ENCODE results near the gene DUSP28. TPM values are rescaled to one million over a fixed set of nuclear protein-coding genes. Genes with fewer than 3 reads are reported as not detected.

The DUSP28 gene
- total RNA-seq, 6 experiments from 2014 or later: 3.1 to 5.0 (median 4.3) TPM

DNA sequence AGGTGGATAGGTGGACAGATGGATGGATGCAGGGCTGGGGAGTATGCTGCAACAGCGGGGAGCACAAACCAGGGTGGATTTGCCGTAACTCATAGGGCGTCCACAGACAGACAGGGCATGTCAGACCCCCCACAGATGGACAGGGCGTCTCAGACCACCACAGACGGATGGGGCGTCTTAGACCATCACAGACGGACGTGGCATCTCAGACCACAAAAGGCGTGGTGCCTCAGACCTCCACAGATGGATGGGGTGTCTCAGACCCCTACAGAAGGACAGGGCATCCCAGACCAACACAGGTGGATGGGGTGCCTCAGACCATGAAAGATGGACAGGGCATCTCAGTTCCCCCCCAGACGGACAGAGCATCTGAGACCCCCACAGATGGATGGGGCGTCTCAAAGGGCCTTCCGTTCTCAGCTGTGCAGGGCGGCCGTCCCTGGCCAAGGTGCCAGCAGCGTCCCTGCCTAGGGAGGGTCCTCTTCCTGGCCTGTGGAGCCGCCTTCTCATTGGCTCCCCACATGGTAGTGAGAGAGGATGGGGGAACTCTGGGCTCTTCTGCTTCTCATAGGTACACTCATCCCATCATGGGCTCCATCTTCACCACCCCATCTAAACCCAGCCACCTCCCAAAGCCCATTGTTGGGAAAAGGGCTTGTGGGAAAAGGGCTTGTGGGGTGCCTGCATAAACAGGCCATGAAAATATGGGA lies 4.5 kb upstream of the DUSP28 start:
- Mint-ChIP-seq H3K36me3 (ENCODE audit: low read depth) (peaks cover 15% of the 10 kb centered on the region), H3K4me3 (no peak overlapping the region), H3K4me1 (ENCODE audit: low read depth) (peaks cover 22% of the 10 kb centered on the region), H3K27me3 (ENCODE audit: insufficient read depth) (no peaks in the 10 kb centered on the region), H3K9me3 (no peaks in the 10 kb centered on the region), H3K27ac (no peak overlapping the region)
- TF ChIP-seq, protein P1, sequence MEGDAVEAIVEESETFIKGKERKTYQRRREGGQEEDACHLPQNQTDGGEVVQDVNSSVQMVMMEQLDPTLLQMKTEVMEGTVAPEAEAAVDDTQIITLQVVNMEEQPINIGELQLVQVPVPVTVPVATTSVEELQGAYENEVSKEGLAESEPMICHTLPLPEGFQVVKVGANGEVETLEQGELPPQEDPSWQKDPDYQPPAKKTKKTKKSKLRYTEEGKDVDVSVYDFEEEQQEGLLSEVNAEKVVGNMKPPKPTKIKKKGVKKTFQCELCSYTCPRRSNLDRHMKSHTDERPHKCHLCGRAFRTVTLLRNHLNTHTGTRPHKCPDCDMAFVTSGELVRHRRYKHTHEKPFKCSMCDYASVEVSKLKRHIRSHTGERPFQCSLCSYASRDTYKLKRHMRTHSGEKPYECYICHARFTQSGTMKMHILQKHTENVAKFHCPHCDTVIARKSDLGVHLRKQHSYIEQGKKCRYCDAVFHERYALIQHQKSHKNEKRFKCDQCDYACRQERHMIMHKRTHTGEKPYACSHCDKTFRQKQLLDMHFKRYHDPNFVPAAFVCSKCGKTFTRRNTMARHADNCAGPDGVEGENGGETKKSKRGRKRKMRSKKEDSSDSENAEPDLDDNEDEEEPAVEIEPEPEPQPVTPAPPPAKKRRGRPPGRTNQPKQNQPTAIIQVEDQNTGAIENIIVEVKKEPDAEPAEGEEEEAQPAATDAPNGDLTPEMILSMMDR (IDR thresholded peaks at IDR 0.05): no peak
- no peak for DNase-seq

DNA sequence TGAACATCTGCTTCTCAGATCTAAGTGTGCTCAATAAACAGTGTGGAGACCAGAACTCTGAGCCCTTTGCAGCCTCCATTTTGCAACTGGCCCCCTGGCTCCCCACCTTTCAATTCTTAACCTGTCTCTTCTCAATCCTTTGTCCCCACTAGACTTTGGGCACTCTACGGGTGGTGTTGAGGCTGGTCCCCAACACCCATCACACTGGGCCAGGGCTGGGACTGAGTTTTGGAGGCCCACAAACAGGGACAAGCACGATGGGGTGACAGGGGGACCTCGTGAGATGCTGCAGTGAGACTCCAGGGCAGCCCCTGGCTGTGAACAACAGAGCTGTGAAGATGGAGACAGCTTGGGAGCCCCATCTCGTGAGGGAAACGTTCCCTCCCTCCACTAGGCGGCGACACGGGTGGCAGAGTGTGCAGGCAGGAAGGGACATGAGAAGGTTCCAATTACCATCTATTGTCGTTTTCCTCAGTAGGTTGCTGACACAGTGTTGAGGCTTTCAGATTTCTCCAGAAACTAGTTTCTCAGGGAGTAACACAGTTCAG lies 3.5 kb upstream of the DUSP28 start:
- TF ChIP-seq, protein P1 (IDR thresholded peaks at IDR 0.05): peak; percentile 74
- H3K27ac Mint-ChIP-seq: no peak overlapping the region
- H3K4me3 Mint-ChIP-seq: no peak overlapping the region
- H3K9me3 Mint-ChIP-seq: no peaks in the 10 kb centered on the region
- peaks cover 11% of the 10 kb centered on the region for H3K36me3 Mint-ChIP-seq (ENCODE audit: low read depth)
- peaks cover 27% of the 10 kb centered on the region for H3K4me1 Mint-ChIP-seq (ENCODE audit: low read depth)
- DNase-seq: peak; percentile 31
- no peaks in the 10 kb centered on the region for H3K27me3 Mint-ChIP-seq (ENCODE audit: insufficient read depth)

DNA sequence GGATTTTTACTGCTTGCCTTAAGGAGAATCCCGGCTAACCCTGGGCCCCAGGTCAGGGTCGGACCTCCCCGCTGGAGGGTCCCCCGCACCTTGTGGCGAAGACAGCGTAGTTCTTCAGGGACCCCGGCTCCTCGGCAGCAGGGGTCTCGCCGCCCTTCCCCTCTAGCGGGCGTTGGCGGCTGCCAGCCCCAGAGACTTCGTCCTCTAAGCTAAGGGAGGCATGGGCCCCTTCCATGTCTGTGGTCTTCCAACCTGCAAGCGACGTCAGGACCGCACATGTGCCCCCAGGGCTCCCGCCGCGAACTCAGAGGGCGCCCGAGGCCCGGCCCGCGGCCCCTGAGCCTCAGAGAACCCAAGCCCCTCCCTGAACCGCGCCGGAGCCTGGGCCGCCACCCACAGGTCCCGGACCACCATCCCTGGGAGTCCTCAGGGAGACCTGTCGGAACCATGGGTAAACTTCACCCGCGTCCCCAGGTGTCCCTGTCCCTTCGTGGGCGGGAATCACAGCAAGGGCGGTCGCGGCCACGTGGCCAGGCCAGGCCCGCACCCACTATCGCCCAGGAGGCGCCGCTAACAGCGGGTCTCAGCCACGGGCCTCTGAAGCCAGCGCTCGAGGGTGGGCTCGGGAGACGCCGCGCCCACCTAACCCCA lies 2.9 kb upstream of the DUSP28 start:
- H3K9me3 Mint-ChIP-seq: no peaks in the 10 kb centered on the region
- H3K27me3 Mint-ChIP-seq (ENCODE audit: insufficient read depth): no peaks in the 10 kb centered on the region
- 0 out of 2 replicates have a peak, but pooled peaks cover 6% of the 10 kb centered on the region for H3K36me3 Mint-ChIP-seq (ENCODE audit: low read depth)
- TF ChIP-seq, protein P1 (IDR thresholded peaks at IDR 0.05): no peak; the same call in none of the 2 replicates
- no peak for DNase-seq
- H3K27ac Mint-ChIP-seq: no peak overlapping the region
- H3K4me1 Mint-ChIP-seq (ENCODE audit: low read depth): peaks cover 33% of the 10 kb centered on the region
- H3K4me3 Mint-ChIP-seq: no peak overlapping the region

DNA sequence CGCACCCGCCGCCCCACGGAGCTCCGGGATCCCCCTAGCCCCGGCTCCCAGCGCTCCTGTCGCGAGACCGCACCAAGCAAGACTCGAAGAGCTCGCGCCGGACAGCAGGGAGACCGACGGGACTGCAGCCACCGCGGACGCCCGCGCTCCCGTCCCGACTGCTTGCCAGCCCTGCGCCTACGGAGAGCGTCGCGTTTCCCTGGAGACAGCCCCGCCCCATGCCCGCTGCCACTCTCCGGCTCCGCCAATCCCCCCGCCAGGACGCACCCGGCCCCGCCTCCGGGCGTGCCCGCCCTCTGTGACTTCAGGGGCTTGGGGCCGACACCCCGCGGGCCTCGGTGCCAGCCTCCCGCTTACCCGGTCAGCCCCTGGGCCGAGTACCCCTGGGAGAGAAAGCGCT lies 2.3 kb upstream of the DUSP28 start, which contains the start of gene ANKMY1:
ANKMY1 (minus strand) TSS at position 181 of the 400 bp plus-strand sequence. CDS start 653 bp downstream, outside the sequence.
- Mint-ChIP-seq H3K36me3 (ENCODE audit: low read depth) (0 out of 2 replicates have a peak, but pooled peaks cover 6% of the 10 kb centered on the region), H3K27me3 (ENCODE audit: insufficient read depth) (no peaks in the 10 kb centered on the region), H3K4me1 (ENCODE audit: low read depth) (peaks cover 38% of the 10 kb centered on the region), H3K4me3 (peak within 1 kb of the TSS; percentile 93), H3K27ac (peak within 1 kb of the TSS; percentile 44; the same call in 1 of the 2 replicates), H3K9me3 (no peaks in the 10 kb centered on the region)
- TF ChIP-seq, protein P1 (IDR thresholded peaks at IDR 0.05): no peak
- peak; percentile 49 for DNase-seq

DNA sequence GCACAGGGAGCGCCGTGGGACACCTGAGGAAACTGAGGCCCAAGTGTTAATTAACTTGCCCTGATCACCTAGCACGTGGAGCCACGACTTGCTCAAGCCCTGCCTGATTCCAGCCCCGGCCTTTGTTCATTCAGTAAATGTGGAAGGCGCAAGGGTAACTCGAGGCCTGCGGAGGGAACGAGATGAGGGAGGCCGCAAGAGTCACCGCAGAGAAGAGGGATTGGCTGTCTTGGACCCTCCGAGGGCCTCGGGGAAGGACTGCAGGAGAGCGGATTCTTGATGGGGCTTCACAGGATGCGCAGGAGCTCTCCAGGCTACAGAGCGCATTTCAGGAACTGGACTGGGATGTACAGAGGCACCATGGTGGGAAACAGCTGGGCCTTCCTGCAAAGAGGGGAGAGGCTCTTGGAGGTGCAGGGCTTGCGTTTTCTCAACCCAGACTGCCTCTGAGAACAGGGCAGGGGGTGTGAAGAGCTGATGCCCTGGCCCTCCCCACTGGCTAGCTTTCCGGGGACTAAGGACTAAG lies 1.9 kb upstream of the DUSP28 start:
- TF ChIP-seq, protein P1 (IDR thresholded peaks at IDR 0.05): no peak
- DNase-seq: no peak
- Mint-ChIP-seq H3K9me3 (no peaks in the 10 kb centered on the region), H3K27ac (no peak overlapping the region), H3K27me3 (ENCODE audit: insufficient read depth) (no peaks in the 10 kb centered on the region), H3K36me3 (ENCODE audit: low read depth) (peaks cover 6% of the 10 kb centered on the region; the same call in 1 of the 2 replicates), H3K4me1 (ENCODE audit: low read depth) (peaks cover 38% of the 10 kb centered on the region), H3K4me3 (peak overlapping the region; percentile 93)

Measured in HFFc6 (cell line).